OCI-LY3 (cell line): ENCODE results near the gene TMCC2.

ENCODE experiments used
- H2AFZ ChIP-seq: fragments of 200-600, 300-600 bp; shearing (Covaris generic); 2 replicates; pipeline ENCODE4 v1.6.0; 2014; ENCODE audit warnings: antibody characterized with exemption, low read depth, low read length
- H3K27ac ChIP-seq: fragments of 200-600, 300-600 bp; sonication (generic); 2 replicates; pipeline ENCODE4 v1.5.1; 2014; ENCODE audit warnings: mild to moderate bottlenecking, low read length, moderate library complexity, mixed read lengths
- H3K27me3 ChIP-seq: fragments of 200-600, 300-600 bp; sonication (generic); 2 replicates; pipeline ENCODE4 v1.6.1; 2014; ENCODE audit warnings: low read depth, low read length, mixed read lengths
- H3K36me3 ChIP-seq: fragments of 200-600, 300-600 bp; sonication (generic); replicated peaks from 2 replicates; pipeline ENCODE3; 2014; ENCODE audit warnings: low read depth, low read length, mixed read lengths
- H3K4me1 ChIP-seq: fragments of 300-600, 200-600 bp; sonication (generic); 2 replicates; pipeline ENCODE4 v1.6.1; 2014; ENCODE audit warnings: low read length, mixed read lengths
- H3K4me2 ChIP-seq: fragments of 200-600, 300-600 bp; sonication (generic); 2 replicates; pipeline ENCODE4 v1.6.1; 2014; ENCODE audit warnings: low read length, mixed read lengths
- H3K4me3 ChIP-seq: fragments of 300-600, 200-600 bp; sonication (generic); 2 replicates; pipeline ENCODE4 v1.5.1; 2014; ENCODE audit warnings: antibody characterized with exemption, mild to moderate bottlenecking, low read length, moderate library complexity
- H3K79me2 ChIP-seq: fragments of 300-600, 200-600 bp; shearing (Covaris generic); 2 replicates; pipeline ENCODE4 v1.6.1; 2014; ENCODE audit warnings: mild to moderate bottlenecking, low read length, mixed read lengths
- H3K9ac ChIP-seq: fragments of 300-600, 200-600 bp; shearing (Covaris generic); 2 replicates; pipeline ENCODE4 v1.6.0; 2014; ENCODE audit warnings: mild to moderate bottlenecking, low read length, moderate library complexity
- H3K9me3 ChIP-seq: fragments of 200-600, 300-600 bp; shearing (Covaris generic); 2 replicates; pipeline ENCODE4 v1.6.1; 2014; ENCODE audit warnings: low read length, mixed read lengths; ENCODE audit not compliant: insufficient read depth
- H4K20me1 ChIP-seq: fragments of 200-600, 300-600 bp; sonication (generic); 2 replicates; pipeline ENCODE4 v1.6.1; 2016; ENCODE audit warnings: low read length, mixed read lengths; ENCODE audit not compliant: insufficient read depth
- CTCF ChIP-seq: fragments of 200-600, 300-600 bp; sonication (generic); IDR thresholded peaks from 2 replicates; pipeline ENCODE4 v1.5.1; 2014; ENCODE audit warnings: antibody characterized with exemption, low read length, low read depth
- EZH2phosphoT487 ChIP-seq: fragments of 200-600 bp; shearing (Covaris generic); IDR thresholded peaks from 2 replicates; pipeline ENCODE4 v1.6.1; 2018; ENCODE audit warnings: antibody characterized with exemption, mixed run types, low read depth

TMCC2 gene

GRCh38 chr1:205211169-205211838 is 16.4 kb upstream of the TMCC2 start, which contains the start of gene DSTYK:
Gene DSTYK, minus strand, starts transcription at chr1:205211702. Its CDS starts 167 bp downstream, at chr1:205211535.
- Histone ChIP-seq H2AFZ (peak within 1 kb of the TSS; percentile 97), H3K27me3 (no peaks in the 10 kb centered on the region), H3K27ac (peak within 1 kb of the TSS; percentile 61), H4K20me1 (no peaks in the 10 kb centered on the region), H3K4me2 (peak within 1 kb of the TSS; percentile 87), H3K4me1 (peaks cover 30% of the 10 kb centered on the region), H3K4me3 (peak within 1 kb of the TSS; percentile 85), H3K36me3 (no peaks in the 10 kb centered on the region), H3K9me3 (no peaks in the 10 kb centered on the region), H3K9ac (peak within 1 kb of the TSS; percentile 80), H3K79me2 (peaks cover 33% of the 10 kb centered on the region)
- TF ChIP-seq CTCF (no peak), EZH2phosphoT487 (no peak)

- H3K4me1 ChIP-seq: peaks cover 30% of the 10 kb centered on the region
- TF ChIP-seq EZH2phosphoT487 (no peak), CTCF (no peak)
- peak overlapping the region; percentile 85 for H3K4me3 ChIP-seq
- peaks cover 33% of the 10 kb centered on the region for H3K79me2 ChIP-seq
- H3K36me3 ChIP-seq: no peaks in the 10 kb centered on the region
- peak overlapping the region; percentile 61 for H3K27ac ChIP-seq
- no peaks in the 10 kb centered on the region for H3K27me3 ChIP-seq
- peak overlapping the region; percentile 80 for H3K9ac ChIP-seq
- H4K20me1 ChIP-seq: no peaks in the 10 kb centered on the region
- H3K4me2 ChIP-seq: peak overlapping the region; percentile 87
- H3K9me3 ChIP-seq: no peaks in the 10 kb centered on the region
- H2AFZ ChIP-seq: peak overlapping the region; percentile 97
Observed at GRCh38 chr1:205211839-205212536, 15.8 kb upstream of the TMCC2 start.

- peak overlapping the region; percentile 58 for H3K4me2 ChIP-seq
- H4K20me1 ChIP-seq: no peaks in the 10 kb centered on the region
- H3K27me3 ChIP-seq: peaks cover 4% of the 10 kb centered on the region; the same call in 1 of the 2 replicates
- H3K9me3 ChIP-seq: no peaks in the 10 kb centered on the region
- H2AFZ ChIP-seq: peak overlapping the region; percentile 67
- peaks cover 13% of the 10 kb centered on the region for H3K79me2 ChIP-seq
- H3K27ac ChIP-seq: no peak overlapping the region
- no peaks in the 10 kb centered on the region for H3K36me3 ChIP-seq
- H3K4me1 ChIP-seq: peaks cover 30% of the 10 kb centered on the region
- no peak overlapping the region for H3K9ac ChIP-seq
- TF ChIP-seq CTCF: no peak
- no peak for TF ChIP-seq EZH2phosphoT487
- peak overlapping the region; percentile 43 for H3K4me3 ChIP-seq
Observed at GRCh38 chr1:205214756-205215155, 13.0 kb upstream of the TMCC2 start.

GRCh38 chr1:205216588-205216987 is 11.2 kb upstream of the TMCC2 start:
- H3K9ac ChIP-seq: no peak overlapping the region
- no peak overlapping the region for H3K27ac ChIP-seq
- H3K4me3 ChIP-seq: no peak overlapping the region
- no peak overlapping the region for H2AFZ ChIP-seq
- no peaks in the 10 kb centered on the region for H3K9me3 ChIP-seq
- no peaks in the 10 kb centered on the region for H4K20me1 ChIP-seq
- H3K36me3 ChIP-seq: no peaks in the 10 kb centered on the region
- H3K27me3 ChIP-seq: peaks cover 4% of the 10 kb centered on the region; the same call in 1 of the 2 replicates
- no peaks in the 10 kb centered on the region for H3K79me2 ChIP-seq
- H3K4me1 ChIP-seq: peaks cover 24% of the 10 kb centered on the region
- TF ChIP-seq CTCF (no peak), EZH2phosphoT487 (no peak)
- H3K4me2 ChIP-seq: no peak overlapping the region
